ENCODE data around the gene RSAD2.

- TF ChIP-seq, protein P1, sequence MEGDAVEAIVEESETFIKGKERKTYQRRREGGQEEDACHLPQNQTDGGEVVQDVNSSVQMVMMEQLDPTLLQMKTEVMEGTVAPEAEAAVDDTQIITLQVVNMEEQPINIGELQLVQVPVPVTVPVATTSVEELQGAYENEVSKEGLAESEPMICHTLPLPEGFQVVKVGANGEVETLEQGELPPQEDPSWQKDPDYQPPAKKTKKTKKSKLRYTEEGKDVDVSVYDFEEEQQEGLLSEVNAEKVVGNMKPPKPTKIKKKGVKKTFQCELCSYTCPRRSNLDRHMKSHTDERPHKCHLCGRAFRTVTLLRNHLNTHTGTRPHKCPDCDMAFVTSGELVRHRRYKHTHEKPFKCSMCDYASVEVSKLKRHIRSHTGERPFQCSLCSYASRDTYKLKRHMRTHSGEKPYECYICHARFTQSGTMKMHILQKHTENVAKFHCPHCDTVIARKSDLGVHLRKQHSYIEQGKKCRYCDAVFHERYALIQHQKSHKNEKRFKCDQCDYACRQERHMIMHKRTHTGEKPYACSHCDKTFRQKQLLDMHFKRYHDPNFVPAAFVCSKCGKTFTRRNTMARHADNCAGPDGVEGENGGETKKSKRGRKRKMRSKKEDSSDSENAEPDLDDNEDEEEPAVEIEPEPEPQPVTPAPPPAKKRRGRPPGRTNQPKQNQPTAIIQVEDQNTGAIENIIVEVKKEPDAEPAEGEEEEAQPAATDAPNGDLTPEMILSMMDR (IDR thresholded peaks at IDR 0.05; ENCODE audit: insufficient read depth, low read depth, low read length): no peak
- TF ChIP-seq EZH2 (IDR thresholded peaks at IDR 0.05; ENCODE audit: insufficient read depth, low read length): no peak
These were observed 67.7 kb downstream of the RSAD2 start for GRCh38 chr2:6945087-6945813.

All from astrocyte (in vitro differentiated cells and primary cell).